Measurements from ENCODE around the gene THSD4. TPM values are rescaled to one million over a fixed set of nuclear protein-coding genes. Genes with fewer than 3 reads are reported as not detected.

The THSD4 gene
- total RNA-seq, 1 experiment from 2014 or later, result 65.4 TPM

DNA sequence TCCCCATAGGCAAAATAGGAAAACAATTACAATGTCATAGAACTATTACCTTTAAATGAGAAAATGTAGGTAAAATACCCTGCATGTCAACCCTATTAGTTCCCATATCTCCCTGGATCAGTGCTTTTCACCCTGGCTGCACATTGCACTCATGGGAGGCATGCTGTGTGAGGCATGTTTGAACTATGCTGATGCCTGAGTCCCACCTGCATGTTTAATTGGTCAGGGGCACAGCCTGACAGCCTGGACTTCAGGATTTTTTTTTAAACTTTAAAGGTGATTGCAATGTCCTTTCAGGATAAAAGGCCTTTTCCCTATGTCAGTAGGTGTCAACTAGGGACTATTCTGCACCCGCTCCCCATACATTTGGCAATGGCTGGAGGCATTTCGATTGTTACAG lies 559.1 kb downstream of the THSD4 start:
- Histone ChIP-seq H3K27ac (ENCODE audit: low read length) (no peak overlapping the region), H3K27me3 (ENCODE audit: control insufficient read depth, insufficient read depth, low read length) (no peaks in the 10 kb centered on the region), H3K9me3 (ENCODE audit: control insufficient read depth, insufficient read depth, low read depth, low read length) (no peaks in the 10 kb centered on the region), H3K4me3 (ENCODE audit: low read depth in 2 of 2, low read length in 2 of 2) (no peak overlapping the region), H3K4me1 (ENCODE audit: control insufficient read depth, insufficient read depth, low read length) (no peaks in the 10 kb centered on the region), H3K36me3 (ENCODE audit: control insufficient read depth, insufficient read depth, low read length) (no peaks in the 10 kb centered on the region)
- BruUV-seq (replicated peaks), result no TSS peak
- TF ChIP-seq, protein P1, sequence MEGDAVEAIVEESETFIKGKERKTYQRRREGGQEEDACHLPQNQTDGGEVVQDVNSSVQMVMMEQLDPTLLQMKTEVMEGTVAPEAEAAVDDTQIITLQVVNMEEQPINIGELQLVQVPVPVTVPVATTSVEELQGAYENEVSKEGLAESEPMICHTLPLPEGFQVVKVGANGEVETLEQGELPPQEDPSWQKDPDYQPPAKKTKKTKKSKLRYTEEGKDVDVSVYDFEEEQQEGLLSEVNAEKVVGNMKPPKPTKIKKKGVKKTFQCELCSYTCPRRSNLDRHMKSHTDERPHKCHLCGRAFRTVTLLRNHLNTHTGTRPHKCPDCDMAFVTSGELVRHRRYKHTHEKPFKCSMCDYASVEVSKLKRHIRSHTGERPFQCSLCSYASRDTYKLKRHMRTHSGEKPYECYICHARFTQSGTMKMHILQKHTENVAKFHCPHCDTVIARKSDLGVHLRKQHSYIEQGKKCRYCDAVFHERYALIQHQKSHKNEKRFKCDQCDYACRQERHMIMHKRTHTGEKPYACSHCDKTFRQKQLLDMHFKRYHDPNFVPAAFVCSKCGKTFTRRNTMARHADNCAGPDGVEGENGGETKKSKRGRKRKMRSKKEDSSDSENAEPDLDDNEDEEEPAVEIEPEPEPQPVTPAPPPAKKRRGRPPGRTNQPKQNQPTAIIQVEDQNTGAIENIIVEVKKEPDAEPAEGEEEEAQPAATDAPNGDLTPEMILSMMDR (IDR thresholded peaks at IDR 0.05), result no peak
- no peak for TF ChIP-seq SIN3A (IDR thresholded peaks at IDR 0.05; ENCODE audit: borderline replicate concordance, insufficient read depth, low read depth, low read length)
- no peak for TF ChIP-seq POLR2AphosphoS5 (IDR thresholded peaks at IDR 0.05; ENCODE audit: low read depth, low read length)
- TF ChIP-seq, protein P2, sequence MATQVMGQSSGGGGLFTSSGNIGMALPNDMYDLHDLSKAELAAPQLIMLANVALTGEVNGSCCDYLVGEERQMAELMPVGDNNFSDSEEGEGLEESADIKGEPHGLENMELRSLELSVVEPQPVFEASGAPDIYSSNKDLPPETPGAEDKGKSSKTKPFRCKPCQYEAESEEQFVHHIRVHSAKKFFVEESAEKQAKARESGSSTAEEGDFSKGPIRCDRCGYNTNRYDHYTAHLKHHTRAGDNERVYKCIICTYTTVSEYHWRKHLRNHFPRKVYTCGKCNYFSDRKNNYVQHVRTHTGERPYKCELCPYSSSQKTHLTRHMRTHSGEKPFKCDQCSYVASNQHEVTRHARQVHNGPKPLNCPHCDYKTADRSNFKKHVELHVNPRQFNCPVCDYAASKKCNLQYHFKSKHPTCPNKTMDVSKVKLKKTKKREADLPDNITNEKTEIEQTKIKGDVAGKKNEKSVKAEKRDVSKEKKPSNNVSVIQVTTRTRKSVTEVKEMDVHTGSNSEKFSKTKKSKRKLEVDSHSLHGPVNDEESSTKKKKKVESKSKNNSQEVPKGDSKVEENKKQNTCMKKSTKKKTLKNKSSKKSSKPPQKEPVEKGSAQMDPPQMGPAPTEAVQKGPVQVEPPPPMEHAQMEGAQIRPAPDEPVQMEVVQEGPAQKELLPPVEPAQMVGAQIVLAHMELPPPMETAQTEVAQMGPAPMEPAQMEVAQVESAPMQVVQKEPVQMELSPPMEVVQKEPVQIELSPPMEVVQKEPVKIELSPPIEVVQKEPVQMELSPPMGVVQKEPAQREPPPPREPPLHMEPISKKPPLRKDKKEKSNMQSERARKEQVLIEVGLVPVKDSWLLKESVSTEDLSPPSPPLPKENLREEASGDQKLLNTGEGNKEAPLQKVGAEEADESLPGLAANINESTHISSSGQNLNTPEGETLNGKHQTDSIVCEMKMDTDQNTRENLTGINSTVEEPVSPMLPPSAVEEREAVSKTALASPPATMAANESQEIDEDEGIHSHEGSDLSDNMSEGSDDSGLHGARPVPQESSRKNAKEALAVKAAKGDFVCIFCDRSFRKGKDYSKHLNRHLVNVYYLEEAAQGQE (IDR thresholded peaks at IDR 0.05; ENCODE audit: insufficient read depth in 1 of 2, low read depth in 2 of 2, low read length in 1 of 2), result no peak
- no peak for TF ChIP-seq TCF7L2 (IDR thresholded peaks at IDR 0.05; ENCODE audit: low read depth, low read length)
- DNase-seq (ENCODE audit: low read depth, low spot score), result no peak
- in situ Hi-C loops (cut with HindIII; ENCODE audit: low pct_unique_long_range_greater_than_20kb, low sequenced_read_pairs) (no loop called here), intact Hi-C loops (cut with micrococcal nuclease; ENCODE audit: unreplicated experiment) (no loop called here)
- no peak for ATAC-seq
- CTCF ChIA-PET, result no interaction called here
- POLR2A ChIA-PET, result no interaction called here

DNA sequence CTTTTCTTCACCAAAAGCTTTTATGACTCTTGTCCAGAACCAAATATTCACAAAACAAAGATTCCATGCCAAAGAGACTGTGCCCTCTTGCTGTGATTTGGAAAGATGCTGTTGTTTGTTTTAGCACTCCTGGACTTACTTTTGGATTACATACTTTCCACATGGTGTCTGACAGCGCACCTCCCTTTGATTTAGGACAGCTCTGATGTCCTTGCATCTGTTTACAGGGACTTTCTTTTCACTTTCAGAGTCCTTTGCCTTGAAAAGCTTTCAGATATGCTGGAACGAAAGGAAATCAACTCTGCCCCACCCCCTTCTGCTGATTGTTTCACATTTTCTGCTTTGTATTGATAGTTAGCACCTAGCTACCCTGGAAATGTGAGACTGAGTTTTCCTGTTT lies 562.1 kb downstream of the THSD4 start:
- H3K36me3 ChIP-seq (ENCODE audit: control insufficient read depth, insufficient read depth, low read length), result no peaks in the 10 kb centered on the region
- POLR2A ChIA-PET, result no interaction called here
- in situ Hi-C loops (cut with HindIII; ENCODE audit: low pct_unique_long_range_greater_than_20kb, low sequenced_read_pairs), result no loop called here
- H3K4me1 ChIP-seq (ENCODE audit: control insufficient read depth, insufficient read depth, low read length), result no peaks in the 10 kb centered on the region
- BruUV-seq (replicated peaks), result no TSS peak
- ATAC-seq (no peak), DNase-seq (ENCODE audit: low read depth, low spot score) (no peak)
- H3K9me3 ChIP-seq (ENCODE audit: control insufficient read depth, insufficient read depth, low read depth, low read length), result no peaks in the 10 kb centered on the region
- H3K27me3 ChIP-seq (ENCODE audit: control insufficient read depth, insufficient read depth, low read length), result no peaks in the 10 kb centered on the region
- CTCF ChIA-PET, result no interaction called here
- no peak overlapping the region for H3K4me3 ChIP-seq (ENCODE audit: low read depth in 2 of 2, low read length in 2 of 2)
- intact Hi-C loops (cut with micrococcal nuclease; ENCODE audit: unreplicated experiment), result no loop called here
- TF ChIP-seq POLR2AphosphoS5 (IDR thresholded peaks at IDR 0.05; ENCODE audit: low read depth, low read length) (no peak), SIN3A (IDR thresholded peaks at IDR 0.05; ENCODE audit: borderline replicate concordance, insufficient read depth, low read depth, low read length) (no peak), TCF7L2 (IDR thresholded peaks at IDR 0.05; ENCODE audit: low read depth, low read length) (no peak)
- TF ChIP-seq, protein P1 (IDR thresholded peaks at IDR 0.05), result no peak
- TF ChIP-seq, protein P2 (IDR thresholded peaks at IDR 0.05; ENCODE audit: insufficient read depth in 1 of 2, low read depth in 2 of 2, low read length in 1 of 2), result no peak
- no peak overlapping the region for H3K27ac ChIP-seq (ENCODE audit: low read length)
